MM.1S (cell line): ENCODE results near the gene PNMA1.

Source experiments
- DNase-seq: peaks from one replicate; pipeline ENCODE4 v3.0.0-alpha.2; 2015
- H2AFZ ChIP-seq: fragments of 300-600 bp; sonication (generic); 2 replicates; pipeline ENCODE4 v1.6.0; 2016; ENCODE audit warnings: antibody characterized with exemption, low read length
- H3F3A ChIP-seq: fragments of 300-600 bp; sonication (generic); 2 replicates; pipeline ENCODE4 v1.6.1; 2016; ENCODE audit warnings: mild to moderate bottlenecking, antibody characterized with exemption, low read length, moderate library complexity, mixed read lengths; ENCODE audit not compliant: insufficient read depth
- H3K27ac ChIP-seq: fragments of 300-600 bp; sonication (generic); 2 replicates; pipeline ENCODE4 v1.5.1; 2016; ENCODE audit warnings: mild to moderate bottlenecking, low read length
- H3K27me3 ChIP-seq: fragments of 300-600 bp; sonication (generic); replicated peaks from 2 replicates; pipeline ENCODE4 v1.6.0; 2016; ENCODE audit warnings: low read length; ENCODE audit not compliant: insufficient read depth
- H3K36me3 ChIP-seq: fragments of 300-600 bp; sonication (generic); replicated peaks from 2 replicates; pipeline ENCODE4 v1.6.1; 2016; ENCODE audit warnings: mild to moderate bottlenecking, low read length, mixed read lengths; ENCODE audit not compliant: insufficient read depth
- H3K4me1 ChIP-seq: fragments of 300-600 bp; sonication (generic); 2 replicates; pipeline ENCODE4 v1.6.1; 2016; ENCODE audit warnings: low read length, mixed read lengths
- H3K4me2 ChIP-seq: fragments of 300-600 bp; sonication (generic); 2 replicates; pipeline ENCODE4 v1.6.0; 2016; ENCODE audit warnings: low read depth, low read length
- H3K4me3 ChIP-seq: fragments of 300-600 bp; sonication (generic); 2 replicates; pipeline ENCODE4 v1.5.1; 2016; ENCODE audit warnings: low read length, mixed read lengths
- H3K79me2 ChIP-seq: fragments of 300-600 bp; sonication (generic); 2 replicates; pipeline ENCODE4 v1.6.1; 2016; ENCODE audit warnings: mixed run types, low read length, mixed read lengths
- H3K9ac ChIP-seq: fragments of 300-600 bp; sonication (generic); 2 replicates; pipeline ENCODE4 v1.6.1; 2016; ENCODE audit warnings: low read length, mixed read lengths
- H3K9me2 ChIP-seq: fragments of 300-600 bp; sonication (generic); replicated peaks from 2 replicates; pipeline ENCODE4 v1.6.1; 2016; ENCODE audit warnings: mild to moderate bottlenecking, low read length, mixed read lengths; ENCODE audit not compliant: insufficient read depth
- H3K9me3 ChIP-seq: fragments of 300-600 bp; sonication (generic); replicated peaks from 2 replicates; pipeline ENCODE4 v1.6.1; 2016; ENCODE audit warnings: mild to moderate bottlenecking, low read length, mixed read lengths; ENCODE audit not compliant: insufficient read depth
- H4K20me1 ChIP-seq: fragments of 300-600 bp; sonication (generic); 2 replicates; pipeline ENCODE4 v1.6.1; 2016; ENCODE audit warnings: mild to moderate bottlenecking, low read length, moderate library complexity, mixed read lengths; ENCODE audit not compliant: insufficient read depth
- CTCF ChIP-seq: fragments of 300-600 bp; sonication (generic); IDR thresholded peaks from 2 replicates; pipeline ENCODE4 v1.5.1; 2016; ENCODE audit warnings: antibody characterized with exemption, low read length, mixed read lengths
- EZH2 ChIP-seq: fragments of 300-600 bp; sonication (generic); optimal IDR thresholded peaks from 2 replicates; pipeline ENCODE3; 2017; ENCODE audit warnings: low read depth, mild to moderate bottlenecking, antibody characterized with exemption, low read length, mixed read lengths
- EZH2phosphoT487 ChIP-seq: fragments of 300-600 bp; sonication (generic); IDR thresholded peaks from 2 replicates; pipeline ENCODE4 v1.6.1; 2018; ENCODE audit warnings: antibody characterized with exemption, low read length

The PNMA1 gene

GRCh38 chr14:73752297-73752992, 38.3 kb upstream of the PNMA1 start:
- Histone ChIP-seq H3K4me3 (no peak overlapping the region), H2AFZ (no peak overlapping the region), H3K9ac (no peak overlapping the region), H3K9me3 (no peaks in the 10 kb centered on the region), H3K27me3 (no peaks in the 10 kb centered on the region), H4K20me1 (peaks cover 33% of the 10 kb centered on the region), H3F3A (no peaks in the 10 kb centered on the region), H3K4me2 (no peak overlapping the region), H3K4me1 (0 out of 2 replicates have a peak, but pooled peaks cover 6% of the 10 kb centered on the region), H3K27ac (no peak overlapping the region), H3K36me3 (no peaks in the 10 kb centered on the region), H3K79me2 (peaks cover 99% of the 10 kb centered on the region), H3K9me2 (no peaks in the 10 kb centered on the region)
- TF ChIP-seq CTCF (no peak), EZH2 (no peak), EZH2phosphoT487 (no peak)
- DNase-seq: no peak

- H3K4me1 ChIP-seq: 0 out of 2 replicates have a peak, but pooled peaks cover 6% of the 10 kb centered on the region
- no peak for DNase-seq
- H3K9me2 ChIP-seq: no peaks in the 10 kb centered on the region
- H3K9ac ChIP-seq: no peak overlapping the region
- H4K20me1 ChIP-seq: peaks cover 33% of the 10 kb centered on the region
- no peaks in the 10 kb centered on the region for H3K9me3 ChIP-seq
- H3K27ac ChIP-seq: no peak overlapping the region
- no peak overlapping the region for H3K4me2 ChIP-seq
- H2AFZ ChIP-seq: no peak overlapping the region
- peaks cover 99% of the 10 kb centered on the region for H3K79me2 ChIP-seq
- H3K36me3 ChIP-seq: no peaks in the 10 kb centered on the region
- H3K27me3 ChIP-seq: no peaks in the 10 kb centered on the region
- H3K4me3 ChIP-seq: no peak overlapping the region
- TF ChIP-seq EZH2phosphoT487: no peak
- no peaks in the 10 kb centered on the region for H3F3A ChIP-seq
Observed at GRCh38 chr14:73751157-73751691, 37.0 kb upstream of the PNMA1 start.

- H3K4me1 ChIP-seq: 0 out of 2 replicates have a peak, but pooled peaks cover 3% of the 10 kb centered on the region
- no peaks in the 10 kb centered on the region for H3F3A ChIP-seq
- H3K36me3 ChIP-seq: no peaks in the 10 kb centered on the region
- TF ChIP-seq EZH2 (no peak), EZH2phosphoT487 (no peak), CTCF (no peak)
- DNase-seq: no peak
- no peak overlapping the region for H3K9ac ChIP-seq
- H3K4me2 ChIP-seq: no peak overlapping the region
- peaks cover 99% of the 10 kb centered on the region for H3K79me2 ChIP-seq
- no peaks in the 10 kb centered on the region for H3K9me2 ChIP-seq
- H3K27ac ChIP-seq: no peak overlapping the region
- no peak overlapping the region for H3K4me3 ChIP-seq
- H3K27me3 ChIP-seq: no peaks in the 10 kb centered on the region
- no peaks in the 10 kb centered on the region for H3K9me3 ChIP-seq
- H4K20me1 ChIP-seq: peaks cover 39% of the 10 kb centered on the region
- no peak overlapping the region for H2AFZ ChIP-seq
Observed at GRCh38 chr14:73750531-73750901, 36.3 kb upstream of the PNMA1 start.
